IMR-90 (cell line): ENCODE results near the gene MOV10L1. TPM values are rescaled to one million over a fixed set of nuclear protein-coding genes. Genes with fewer than 3 reads are reported as not detected.
A peak's percentile ranks its signal among the peaks of the same experiment; 100 is the strongest.

Source experiments
- ATAC-seq: fragments of 200-7000 bp; cut with Tn5 transposase; 2 replicates; pipeline ENCODE4 v1.9.1; 2020; ENCODE audit warnings: low read depth, mild to moderate bottlenecking, moderate library complexity
- BruUV-seq: library from RNA; stranded (reverse); fragments of 400-500 nt; replicated peaks from 2 replicates; lab custom pipeline; 2021; lab: Mats Ljungman, UMichigan
- CTCF ChIA-PET: fragments of 300-600 bp; formaldehyde crosslinking; extraction: SDS; loops from one replicate; lab custom pipeline; 2021; ENCODE audit warnings: antibody characterized with exemption; lab: Yijun Ruan, JAX
- POLR2A ChIA-PET: fragments of 300-600 bp; sonication (Branson Sonifier 250); formaldehyde crosslinking; loops from one replicate; lab custom pipeline; 2022; ENCODE audit warnings: antibody characterized with exemption; ENCODE audit not compliant: unreplicated experiment; lab: Charles Lee
- DNase-seq: peaks from one replicate; pipeline ENCODE4 v3.0.0; 2013
- H2AFZ ChIP-seq: replicated peaks from 2 replicates; pipeline ENCODE3; 2013; ENCODE audit warnings: low read length, mild to moderate bottlenecking; ENCODE audit not compliant: poor library complexity
- H2AK5ac ChIP-seq: 2 replicates; pipeline ENCODE4 v1.6.1; 2013; ENCODE audit warnings: low read depth, low read length, inconsistent platforms
- H2AK9ac ChIP-seq: replicated peaks from 2 replicates; pipeline ENCODE3; 2013; ENCODE audit warnings: mild to moderate bottlenecking, low read depth, low read length, moderate library complexity; ENCODE audit not compliant: poor library complexity
- H2BK120ac ChIP-seq: 2 replicates; pipeline ENCODE4 v1.6.1; 2013; ENCODE audit warnings: low read depth, low read length, inconsistent platforms
- H2BK15ac ChIP-seq: 3 replicates; pipeline ENCODE4 v1.6.1; 2013; ENCODE audit warnings: low read depth, low read length, inconsistent platforms
- H2BK20ac ChIP-seq: 2 replicates; pipeline ENCODE4 v1.6.1; 2013; ENCODE audit warnings: low read depth, mild to moderate bottlenecking, inconsistent platforms, low read length, moderate library complexity
- H2BK5ac ChIP-seq: 2 replicates; pipeline ENCODE4 v1.6.1; 2013; ENCODE audit warnings: mild to moderate bottlenecking, low read depth, low read length, inconsistent platforms; ENCODE audit not compliant: poor library complexity, severe bottlenecking
- H3K14ac ChIP-seq: replicated peaks from 2 replicates; pipeline ENCODE4 v1.6.1; 2013; ENCODE audit warnings: low read depth, low read length, inconsistent platforms
- H3K18ac ChIP-seq: 2 replicates; pipeline ENCODE4 v1.6.1; 2013; ENCODE audit warnings: low read depth, low read length, control low read depth
- H3K23ac ChIP-seq: 2 replicates; pipeline ENCODE4 v1.6.1; 2013; ENCODE audit warnings: low read depth, low read length, inconsistent platforms
- H3K27ac ChIP-seq: 2 replicates; pipeline ENCODE4 v1.5.1; 2013; ENCODE audit warnings: mild to moderate bottlenecking, control low read depth, low read length; ENCODE audit not compliant: insufficient read depth
- H3K27me3 ChIP-seq: 2 replicates; pipeline ENCODE4 v1.6.1; 2013; ENCODE audit warnings: low read length; ENCODE audit not compliant: control insufficient read depth, insufficient read depth
- H3K36me3 ChIP-seq: 2 replicates; pipeline ENCODE4 v1.6.1; 2013; ENCODE audit warnings: low read length, mixed read lengths; ENCODE audit not compliant: control insufficient read depth, insufficient read depth
- H3K4ac ChIP-seq: 2 replicates; pipeline ENCODE4 v1.6.1; 2013; ENCODE audit warnings: low read depth, low read length, inconsistent platforms
- H3K4me1 ChIP-seq: 2 replicates; pipeline ENCODE4 v1.6.1; 2013; ENCODE audit warnings: low read length, mixed read lengths; ENCODE audit not compliant: control insufficient read depth, insufficient read depth
- H3K4me2 ChIP-seq: 2 replicates; pipeline ENCODE4 v1.6.1; 2013; ENCODE audit warnings: low read depth, mild to moderate bottlenecking, control low read depth, low read length, moderate library complexity
- H3K4me3 ChIP-seq: 2 replicates; pipeline ENCODE4 v1.5.1; 2013; ENCODE audit warnings: low read depth, mild to moderate bottlenecking, control low read depth, low read length, moderate library complexity; ENCODE audit not compliant: insufficient read depth
- H3K56ac ChIP-seq: 2 replicates; pipeline ENCODE4 v1.6.1; 2013; ENCODE audit warnings: low read length, inconsistent platforms; ENCODE audit not compliant: insufficient read depth; ENCODE audit errors: extremely low read depth
- H3K79me1 ChIP-seq, 2 experiments: 2 replicates each; pipeline ENCODE4 v1.6.1; 2013; ENCODE audit warnings: low read length in 2 of 2, inconsistent platforms in 1 of 2, low read depth in 1 of 2
- H3K9ac ChIP-seq: 2 replicates; pipeline ENCODE4 v1.6.1; 2013; ENCODE audit warnings: low read depth, low read length, control low read depth
- H3K9me1 ChIP-seq: 2 replicates; pipeline ENCODE4 v1.6.1; 2013; ENCODE audit warnings: low read length, inconsistent platforms; ENCODE audit not compliant: insufficient read depth
- H3K9me3 ChIP-seq: 2 replicates; pipeline ENCODE4 v1.6.1; 2013; ENCODE audit warnings: low read length; ENCODE audit not compliant: control insufficient read depth, insufficient read depth
- H4K20me1 ChIP-seq: 2 replicates; pipeline ENCODE4 v1.6.1; 2013; ENCODE audit warnings: low read length, inconsistent platforms; ENCODE audit not compliant: insufficient read depth
- H4K5ac ChIP-seq: 2 replicates; pipeline ENCODE4 v1.6.1; 2013; ENCODE audit warnings: mild to moderate bottlenecking, low read depth, low read length, control low read depth
- H4K8ac ChIP-seq, 2 experiments: 2 replicates each; pipeline ENCODE4 v1.6.1; 2013; ENCODE audit warnings: low read depth in 2 of 2, low read length in 2 of 2, control low read depth in 1 of 2, inconsistent platforms in 1 of 2
- H4K91ac ChIP-seq: 2 replicates; pipeline ENCODE4 v1.6.1; 2013; ENCODE audit warnings: low read depth, low read length, inconsistent platforms; ENCODE audit not compliant: insufficient read depth
- BHLHE40 ChIP-seq: fragments of 150-350 bp; IDR thresholded peaks from 2 replicates; pipeline ENCODE4 v1.6.1; 2016; ENCODE audit warnings: mild to moderate bottlenecking, low read depth, low read length
- CEBPB ChIP-seq: IDR thresholded peaks from 2 replicates; pipeline ENCODE4 v1.6.1; 2012; ENCODE audit warnings: low read depth, low read length, improper control_type of control experiment
- CHD1 ChIP-seq: IDR thresholded peaks from 2 replicates; pipeline ENCODE4 v1.6.1; 2012; ENCODE audit warnings: low read depth, low read length, improper control_type of control experiment
- FOS ChIP-seq: fragments of 150-350 bp; IDR thresholded peaks from 2 replicates; pipeline ENCODE4 v1.6.1; 2016; ENCODE audit warnings: low read depth, low read length
- MAFK ChIP-seq: IDR thresholded peaks from 2 replicates; pipeline ENCODE4 v1.6.1; 2012; ENCODE audit warnings: low read depth, low read length, improper control_type of control experiment
- MAZ ChIP-seq: IDR thresholded peaks from 2 replicates; pipeline ENCODE4 v1.6.1; 2012; ENCODE audit warnings: low read depth, mild to moderate bottlenecking, low read length, improper control_type of control experiment, moderate library complexity, borderline replicate concordance
- MXI1 ChIP-seq: IDR thresholded peaks from 2 replicates; pipeline ENCODE4 v1.6.1; 2012; ENCODE audit warnings: low read depth, mild to moderate bottlenecking, low read length, moderate library complexity, borderline replicate concordance
- NFE2L2 ChIP-seq: fragments of 150-350 bp; IDR thresholded peaks from 2 replicates; pipeline ENCODE4 v1.6.1; 2016; ENCODE audit warnings: low read depth, mild to moderate bottlenecking, low read length
- POLR2A ChIP-seq: IDR thresholded peaks from 2 replicates; pipeline ENCODE4 v1.6.1; 2012; ENCODE audit warnings: mild to moderate bottlenecking, low read depth, low read length
- RAD21 ChIP-seq: IDR thresholded peaks from 2 replicates; pipeline ENCODE4 v1.6.1; 2012; ENCODE audit warnings: low read length, improper control_type of control experiment
- RCOR1 ChIP-seq: IDR thresholded peaks from 2 replicates; pipeline ENCODE4 v1.6.1; 2012; ENCODE audit warnings: mild to moderate bottlenecking, low read length, improper control_type of control experiment; ENCODE audit not compliant: insufficient replicate concordance
- RFX5 ChIP-seq: IDR thresholded peaks from 2 replicates; pipeline ENCODE4 v1.8.0; 2012; ENCODE audit warnings: low read depth, mild to moderate bottlenecking, low read length, moderate library complexity
- SMC3 ChIP-seq: fragments of 150-350 bp; IDR thresholded peaks from 2 replicates; pipeline ENCODE4 v1.6.1; 2016; ENCODE audit warnings: low read depth, mild to moderate bottlenecking, antibody characterized with exemption, low read length, moderate library complexity
- WGBS, 2 experiments: methylation state at CpG; one replicate each; pipeline versions ENCODE4 v1.1.5 to v1.1.7; 2013; ENCODE audit warnings: missing lambda C conversion rate in 2 of 2; ENCODE audit not compliant: insufficient read length in 1 of 2; ENCODE audit errors: extremely low coverage in 2 of 2; 5-methylcytosine and 5-hydroxymethylcytosine counted together
- dilution Hi-C: fragments of 300-500 bp; cut with HindIII; formaldehyde crosslinking; loops from one replicate; pipeline ENCODE4 v1.14.3; 2018; ENCODE audit warnings: low sequenced_read_pairs; ENCODE audit not compliant: unreplicated experiment
- in situ Hi-C: fragments of 300-500 bp; cut with MboI; formaldehyde crosslinking; loops from 3 replicates; pipeline ENCODE4 v1.14.3; 2019; ENCODE audit warnings: low sequenced_read_pairs, inconsistent platforms, mixed read lengths
- intact Hi-C: fragments of 100-400 bp; cut with micrococcal nuclease; formaldehyde crosslinking; loops from 2 replicates; pipeline ENCODE4 v1.10.0; 2022
- polyA plus RNA-seq, 3 experiments: library from polyadenylated mRNA; depleted of rRNA; stranded (reverse); fragments of >200 nt; gene quantifications; 2 replicates each; pipeline ENCODE4 v1.2.3, GENCODE V29; 2012; ENCODE audit warnings: low replicate concordance in 1 of 3
- total RNA-seq: library from RNA; depleted of rRNA; stranded (reverse); fragments of >200 nt; gene quantifications from 2 replicates; pipeline ENCODE4 v1.2.3, GENCODE V29; 2012
- TF ChIP-seq, protein P1 (sequence below): conservative IDR thresholded peaks from 2 replicates; pipeline ENCODE4 v1.5.1; 2012; ENCODE audit warnings: mild to moderate bottlenecking, low read depth, low read length, improper control_type of control experiment
- TF ChIP-seq, protein P2 (sequence below): fragments of 150-350 bp; IDR thresholded peaks from 2 replicates; pipeline ENCODE4 v1.6.1; 2017; ENCODE audit warnings: mild to moderate bottlenecking, antibody characterized with exemption, low read length, low read depth
- TF ChIP-seq, protein P3 (sequence below): fragments of 150-350 bp; IDR thresholded peaks from 2 replicates; pipeline ENCODE4 v1.6.1; 2016; ENCODE audit warnings: low read depth, mild to moderate bottlenecking, low read length, moderate library complexity, borderline replicate concordance

Gene MOV10L1
- total and polyA plus RNA-seq, 2 of the 4 experiments (the other 2 are of a cell fraction) = 0.72 to 1.4 TPM

DNA sequence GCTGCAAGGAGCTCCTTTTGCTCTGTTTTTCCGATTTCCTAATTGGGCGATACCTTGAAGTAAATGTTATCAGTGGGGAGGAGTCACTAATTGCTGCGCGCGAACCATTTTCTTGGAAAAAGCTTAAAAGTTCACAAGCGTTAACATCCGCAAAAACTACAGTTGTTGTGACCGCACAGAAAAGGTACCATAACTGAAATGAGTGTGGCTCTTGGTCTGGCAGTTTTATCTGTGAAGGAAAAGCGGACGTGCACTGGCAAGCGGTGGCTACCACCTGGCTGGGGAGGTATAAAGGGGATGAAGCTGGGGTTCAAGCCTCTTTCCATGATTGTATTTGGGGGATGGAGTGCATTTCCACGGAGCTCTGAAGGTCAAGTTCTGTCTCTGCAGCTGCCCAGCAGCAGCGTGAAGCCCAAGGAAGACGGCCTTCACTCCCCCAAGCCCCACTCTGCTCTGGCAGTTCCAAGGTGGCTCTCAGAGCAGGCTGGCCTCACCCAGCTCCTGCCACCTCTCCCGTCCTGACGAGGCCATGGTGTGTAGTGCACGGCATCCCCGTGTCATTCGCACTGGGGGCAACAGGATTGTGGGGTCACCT, 27.5 kb downstream of the MOV10L1 start:
- Histone ChIP-seq H3K56ac (no peak overlapping the region), H2AK5ac (peak overlapping the region; percentile 70; the same call in 1 of the 2 replicates), H4K8ac (no peak overlapping the region), H3K4me1 (peaks cover 34% of the 10 kb centered on the region), H4K91ac (peak overlapping the region; percentile 29), H2BK15ac (peak overlapping the region; percentile 16; the same call in 2 of the 3 replicates), H3K27me3 (no peaks in the 10 kb centered on the region), H3K9me1 (peaks cover 22% of the 10 kb centered on the region), H2BK5ac (no peak overlapping the region), H3K27ac (no peak overlapping the region), H3K9ac (no peak overlapping the region), H3K4me3 (no peak overlapping the region), H2AFZ (no peak overlapping the region), H3K9me3 (no peaks in the 10 kb centered on the region), H4K20me1 (no peaks in the 10 kb centered on the region), H3K79me1 (peaks cover 0 to 14% of the 10 kb centered on the region in 2 experiments; a peak in 2 of 4 replicates), H3K18ac (no peak overlapping the region), H3K4ac (no peak overlapping the region; the same call in 1 of the 2 replicates), H2BK20ac (no peak overlapping the region), H3K36me3 (peaks cover 10% of the 10 kb centered on the region; the same call in 1 of the 2 replicates), H3K14ac (no peak overlapping the region), H3K4me2 (no peak overlapping the region), H2AK9ac (peak overlapping the region; percentile 67), H3K23ac (no peak overlapping the region), H2BK120ac (peak overlapping the region; percentile 14), H4K5ac (no peak overlapping the region)
- CTCF ChIA-PET = no interaction called here
- ATAC-seq = no peak
- dilution Hi-C loops = no loop called here
- TF ChIP-seq, protein P1, sequence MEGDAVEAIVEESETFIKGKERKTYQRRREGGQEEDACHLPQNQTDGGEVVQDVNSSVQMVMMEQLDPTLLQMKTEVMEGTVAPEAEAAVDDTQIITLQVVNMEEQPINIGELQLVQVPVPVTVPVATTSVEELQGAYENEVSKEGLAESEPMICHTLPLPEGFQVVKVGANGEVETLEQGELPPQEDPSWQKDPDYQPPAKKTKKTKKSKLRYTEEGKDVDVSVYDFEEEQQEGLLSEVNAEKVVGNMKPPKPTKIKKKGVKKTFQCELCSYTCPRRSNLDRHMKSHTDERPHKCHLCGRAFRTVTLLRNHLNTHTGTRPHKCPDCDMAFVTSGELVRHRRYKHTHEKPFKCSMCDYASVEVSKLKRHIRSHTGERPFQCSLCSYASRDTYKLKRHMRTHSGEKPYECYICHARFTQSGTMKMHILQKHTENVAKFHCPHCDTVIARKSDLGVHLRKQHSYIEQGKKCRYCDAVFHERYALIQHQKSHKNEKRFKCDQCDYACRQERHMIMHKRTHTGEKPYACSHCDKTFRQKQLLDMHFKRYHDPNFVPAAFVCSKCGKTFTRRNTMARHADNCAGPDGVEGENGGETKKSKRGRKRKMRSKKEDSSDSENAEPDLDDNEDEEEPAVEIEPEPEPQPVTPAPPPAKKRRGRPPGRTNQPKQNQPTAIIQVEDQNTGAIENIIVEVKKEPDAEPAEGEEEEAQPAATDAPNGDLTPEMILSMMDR = no peak
- TF ChIP-seq NFE2L2 (no peak), MXI1 (no peak), SMC3 (no peak), CEBPB (no peak), MAZ (no peak), RAD21 (no peak), CHD1 (no peak), FOS (no peak), RCOR1 (no peak), MAFK (no peak), POLR2A (no peak), RFX5 (no peak), BHLHE40 (no peak)
- TF ChIP-seq, protein P2, sequence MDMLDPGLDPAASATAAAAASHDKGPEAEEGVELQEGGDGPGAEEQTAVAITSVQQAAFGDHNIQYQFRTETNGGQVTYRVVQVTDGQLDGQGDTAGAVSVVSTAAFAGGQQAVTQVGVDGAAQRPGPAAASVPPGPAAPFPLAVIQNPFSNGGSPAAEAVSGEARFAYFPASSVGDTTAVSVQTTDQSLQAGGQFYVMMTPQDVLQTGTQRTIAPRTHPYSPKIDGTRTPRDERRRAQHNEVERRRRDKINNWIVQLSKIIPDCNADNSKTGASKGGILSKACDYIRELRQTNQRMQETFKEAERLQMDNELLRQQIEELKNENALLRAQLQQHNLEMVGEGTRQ = no peak
- TF ChIP-seq, protein P3, sequence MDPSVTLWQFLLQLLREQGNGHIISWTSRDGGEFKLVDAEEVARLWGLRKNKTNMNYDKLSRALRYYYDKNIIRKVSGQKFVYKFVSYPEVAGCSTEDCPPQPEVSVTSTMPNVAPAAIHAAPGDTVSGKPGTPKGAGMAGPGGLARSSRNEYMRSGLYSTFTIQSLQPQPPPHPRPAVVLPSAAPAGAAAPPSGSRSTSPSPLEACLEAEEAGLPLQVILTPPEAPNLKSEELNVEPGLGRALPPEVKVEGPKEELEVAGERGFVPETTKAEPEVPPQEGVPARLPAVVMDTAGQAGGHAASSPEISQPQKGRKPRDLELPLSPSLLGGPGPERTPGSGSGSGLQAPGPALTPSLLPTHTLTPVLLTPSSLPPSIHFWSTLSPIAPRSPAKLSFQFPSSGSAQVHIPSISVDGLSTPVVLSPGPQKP = no peak
- 93% methylated on average over 10 of the region's 19 CpGs; no CpG with 5 or more reads in 1 of the 2 experiments for WGBS, 2 experiments
- no TSS peak for BruUV-seq
- POLR2A ChIA-PET = no interaction called here
- DNase-seq = no peak
- in situ Hi-C loops = no loop called here
- intact Hi-C loops = no loop called here
